GM19035 (cell line): ENCODE measurements around the gene MINDY4B.
"Not testable (repeated sequence)": the region's sequence is repeated elsewhere in the genome, so short reads cannot be mapped to it uniquely, and the experiment has no call there.

ENCODE experiments used
- ATAC-seq: cut with Tn5 transposase; IDR thresholded peaks from one replicate; pipeline ENCODE4 v1.9.1; 2021; ENCODE audit not compliant: unreplicated experiment

The MINDY4B gene

DNA sequence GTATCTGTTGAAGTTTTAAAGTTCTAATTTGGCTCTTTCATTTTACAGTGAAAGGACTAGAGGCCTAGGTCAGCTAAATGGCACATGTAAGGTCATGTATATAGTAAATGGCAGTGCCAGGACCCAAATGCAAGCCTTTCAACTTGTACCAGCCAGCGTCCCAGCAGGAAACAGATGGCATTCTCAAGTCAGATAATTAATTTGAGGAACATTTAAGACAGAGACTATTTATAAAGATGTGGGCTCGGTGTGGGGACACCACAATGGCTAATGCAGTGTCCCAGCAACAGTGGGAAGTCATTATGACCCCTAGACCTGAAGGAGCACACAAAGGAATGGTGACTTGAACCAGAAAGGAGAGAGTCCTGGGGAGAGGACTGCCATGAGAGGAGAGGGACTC is 6.1 kb downstream of the MINDY4B start:
- ATAC-seq, result no peak

DNA sequence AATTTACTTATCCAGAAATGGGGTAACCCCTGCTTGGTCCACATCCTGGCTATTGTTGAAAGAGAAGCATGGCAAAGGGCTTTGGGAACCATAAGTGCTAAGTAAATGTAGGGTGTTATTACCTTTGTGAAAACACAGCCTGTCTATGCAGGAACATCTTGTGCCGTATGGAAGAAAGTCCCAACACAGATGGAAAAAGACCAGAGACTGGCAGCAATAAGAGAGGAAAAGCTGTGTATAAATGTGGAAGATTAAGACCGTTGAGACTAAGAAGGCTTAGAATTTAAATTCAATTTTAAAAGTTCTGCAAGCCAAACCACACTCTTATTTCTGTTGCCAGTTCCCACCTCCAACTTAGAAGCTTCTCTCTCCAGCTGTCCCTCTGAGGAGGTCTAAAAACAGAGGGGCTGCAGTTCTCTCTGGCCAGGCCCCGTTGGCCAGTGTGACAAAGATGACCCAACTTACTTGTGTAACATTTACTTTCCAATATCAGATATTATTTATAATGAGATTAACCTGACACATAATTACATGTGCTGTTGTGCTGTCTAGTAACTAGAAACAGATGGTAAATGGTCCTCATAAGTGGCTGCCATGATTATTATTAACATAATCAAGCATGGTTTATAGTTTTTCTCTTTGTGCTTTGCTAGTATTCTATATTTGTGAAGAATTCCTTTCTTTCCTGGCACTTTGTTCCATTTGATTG is 7.0 kb downstream of the MINDY4B start:
- no peak for ATAC-seq

GRCh38 chr3:150897592-150897991 is 7.6 kb downstream of the MINDY4B start:
- no peak for ATAC-seq

- ATAC-seq, result no peak
These were observed 14.4 kb downstream of the MINDY4B start for GRCh38 chr3:150890831-150891230.

DNA sequence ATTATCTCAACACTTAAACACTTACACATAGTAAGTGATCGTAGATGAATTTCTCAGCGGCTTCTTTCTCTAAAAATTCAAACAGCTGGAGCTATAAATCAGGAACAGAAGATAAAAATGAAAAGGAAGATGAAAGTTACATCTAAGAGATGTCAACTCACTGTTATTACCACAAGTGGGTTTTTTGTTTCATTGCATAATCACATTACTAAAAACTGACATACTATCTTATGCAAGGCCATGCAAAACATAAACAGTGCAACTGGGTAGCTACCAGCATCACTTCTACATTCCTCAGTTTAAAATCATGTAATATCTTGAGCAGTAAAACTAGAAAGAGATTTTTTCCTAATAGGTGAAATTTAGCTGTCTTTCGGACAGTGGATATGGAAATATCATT is 14.9 kb downstream of the MINDY4B start:
- no peak for ATAC-seq

GRCh38 chr3:150889106-150889505 is 16.1 kb downstream of the MINDY4B start:
- ATAC-seq, result no peak

GRCh38 chr3:150887031-150887430 is 18.2 kb downstream of the MINDY4B start:
- no peak for ATAC-seq

- no peak for ATAC-seq
These were observed 19.7 kb downstream of the MINDY4B start for GRCh38 chr3:150885535-150885934.

- no peak for ATAC-seq
These were observed 26.2 kb downstream of the MINDY4B start for GRCh38 chr3:150878996-150879575.

DNA sequence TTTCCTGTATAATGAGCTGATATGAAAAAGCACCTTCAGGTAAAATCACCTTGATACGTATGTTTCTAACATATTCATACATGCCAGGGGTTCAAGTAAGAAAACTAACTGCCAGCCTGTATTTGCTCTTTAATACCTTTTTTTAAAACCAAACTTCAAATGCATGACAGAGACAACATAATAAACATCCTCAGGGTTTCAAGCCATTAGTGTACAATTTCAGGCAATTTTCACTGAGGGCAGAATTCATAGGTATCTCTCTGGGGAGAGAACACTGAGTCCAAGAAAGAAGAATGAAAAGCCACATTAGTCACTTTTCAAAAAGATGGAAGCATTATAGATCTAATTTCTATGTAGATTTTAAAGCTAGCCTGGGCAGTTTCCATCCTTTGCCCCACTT is 26.9 kb downstream of the MINDY4B start:
- no peak for ATAC-seq

DNA sequence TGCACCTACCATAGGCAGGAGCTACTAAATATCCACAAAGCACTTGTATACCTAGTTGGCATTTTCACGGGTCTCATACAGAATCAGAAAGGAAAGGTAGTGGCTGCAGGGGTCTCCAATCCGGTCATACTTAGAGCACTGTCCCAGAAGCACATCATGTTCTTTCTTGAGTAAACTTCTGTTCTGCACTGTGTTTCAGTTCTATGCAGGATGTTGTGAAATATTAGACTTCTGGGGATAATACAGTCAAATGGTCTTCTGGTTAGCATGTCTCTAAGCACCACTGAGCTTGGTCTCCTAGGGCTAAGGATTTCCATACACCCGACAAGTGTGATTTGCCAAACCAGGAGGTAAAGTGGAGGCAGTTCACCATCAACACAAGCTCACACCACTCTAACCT is 27.9 kb downstream of the MINDY4B start:
- no peak for ATAC-seq

DNA sequence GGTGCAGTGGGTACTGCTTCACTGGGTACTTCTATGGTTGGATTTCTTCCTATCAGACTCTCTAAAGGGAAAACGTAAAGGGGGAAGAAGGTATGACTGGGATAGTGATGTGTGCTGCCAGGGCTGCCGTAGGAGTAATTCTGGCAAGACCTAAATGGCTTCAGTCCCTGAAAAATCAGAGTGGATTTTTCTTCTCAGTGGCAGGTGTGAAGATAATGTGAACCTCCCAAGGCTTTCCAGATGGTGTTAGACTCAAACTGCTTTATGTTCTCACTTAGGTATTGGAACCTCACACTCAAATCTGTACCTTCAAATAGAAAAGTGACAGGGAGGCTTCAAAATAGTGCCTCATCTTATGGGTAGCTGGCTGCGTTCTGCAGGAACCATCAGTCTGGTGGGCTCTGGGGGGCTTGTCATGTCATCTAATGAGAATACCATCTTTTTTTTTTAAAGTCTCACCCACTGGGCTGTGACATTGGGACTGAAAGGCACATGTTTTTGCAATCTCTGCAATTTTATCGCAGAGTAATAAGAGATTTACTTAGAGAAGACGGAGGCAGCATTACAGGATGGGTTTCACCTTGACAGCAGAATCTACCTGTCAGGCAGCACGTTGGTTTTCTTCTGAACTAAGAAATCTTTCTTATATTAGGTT is 28.5 kb downstream of the MINDY4B start:
- ATAC-seq, result no peak

GRCh38 chr3:150875548-150875947 is 29.7 kb downstream of the MINDY4B start:
- ATAC-seq, result no peak

GRCh38 chr3:150874666-150875219 is 30.5 kb downstream of the MINDY4B start:
- ATAC-seq, result no peak

DNA sequence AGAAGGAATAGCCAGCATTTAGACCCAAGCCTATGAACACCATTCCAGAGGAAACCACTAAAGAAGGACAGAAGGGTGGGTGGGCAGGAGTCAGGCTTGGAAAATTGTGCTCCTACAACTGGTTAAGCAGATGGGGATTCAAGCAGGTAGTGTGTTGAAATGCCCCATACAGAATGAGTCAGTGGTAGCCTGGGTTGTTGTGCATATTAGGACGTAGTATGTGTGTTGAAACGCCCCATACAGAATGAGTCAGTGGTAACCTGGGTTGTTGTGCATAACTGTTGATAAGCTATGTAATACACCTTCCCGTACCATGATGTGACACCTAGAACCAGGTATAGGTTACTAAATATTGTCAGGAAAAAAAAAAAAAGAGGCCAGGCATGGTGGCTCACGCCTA is 34.0 kb downstream of the MINDY4B start:
- ATAC-seq, result no peak

GRCh38 chr3:150870406-150870805 is 34.8 kb downstream of the MINDY4B start:
- no peak for ATAC-seq

DNA sequence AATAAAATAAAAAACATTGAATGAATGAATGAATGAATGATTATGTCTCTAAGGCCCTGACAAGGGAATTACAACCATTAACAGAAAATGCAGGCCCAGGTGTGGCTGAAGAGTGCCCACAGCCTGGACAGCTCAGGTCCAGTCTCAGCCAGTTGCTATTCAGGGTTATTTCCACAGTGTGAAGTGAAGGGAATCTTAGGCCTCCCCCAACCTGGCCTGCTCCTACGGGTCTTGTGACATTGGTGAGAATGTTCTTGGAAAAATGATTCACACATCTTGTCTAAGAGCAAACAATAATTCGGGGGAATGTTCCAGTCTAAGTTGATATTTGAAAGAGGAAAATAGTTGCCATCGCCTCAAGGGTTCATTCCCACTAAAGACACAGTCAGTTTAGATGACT is 37.0 kb downstream of the MINDY4B start:
- ATAC-seq, result no peak

GRCh38 chr3:150867434-150867833 is 37.8 kb downstream of the MINDY4B start:
- no peak for ATAC-seq

DNA sequence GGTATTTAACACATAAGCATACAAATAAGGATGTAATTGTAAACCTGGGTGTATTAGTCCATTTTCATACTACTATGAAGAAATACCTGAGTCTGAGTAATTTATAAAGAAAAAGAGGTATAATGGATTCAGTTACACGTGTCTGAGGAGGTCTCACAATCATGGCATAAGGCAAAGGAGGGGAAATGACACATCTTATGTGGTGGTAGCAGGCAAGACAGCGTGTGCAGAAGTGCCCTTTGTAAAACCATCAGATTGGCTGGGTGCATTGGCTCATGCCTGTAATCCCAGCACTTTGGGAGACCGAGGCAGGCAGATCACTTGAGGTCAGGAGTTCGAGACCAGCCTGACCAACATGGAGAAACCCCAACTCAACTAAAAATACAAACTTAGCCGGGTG is 41.3 kb downstream of the MINDY4B start:
- not testable (repeated sequence) for ATAC-seq

DNA sequence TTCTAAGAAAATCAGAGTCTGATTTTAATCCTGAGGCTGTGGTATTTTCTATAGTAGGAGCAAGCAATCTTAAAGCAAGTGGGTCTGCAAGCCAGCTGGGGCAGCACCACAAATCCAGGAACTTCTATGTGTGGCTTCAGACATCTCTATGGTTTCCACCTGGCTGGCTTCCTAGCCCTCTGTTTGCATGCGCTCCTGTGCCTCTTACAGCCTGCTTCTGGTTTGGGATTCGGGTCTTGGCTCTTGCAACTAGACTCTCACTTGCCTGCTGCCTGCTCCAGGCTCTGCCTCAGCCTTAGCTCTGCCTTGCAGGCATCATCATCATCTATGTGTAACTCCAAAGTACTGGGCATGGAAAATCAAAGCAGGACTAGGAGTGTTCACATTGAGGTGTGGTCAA is 43.4 kb downstream of the MINDY4B start:
- ATAC-seq, result no peak

DNA sequence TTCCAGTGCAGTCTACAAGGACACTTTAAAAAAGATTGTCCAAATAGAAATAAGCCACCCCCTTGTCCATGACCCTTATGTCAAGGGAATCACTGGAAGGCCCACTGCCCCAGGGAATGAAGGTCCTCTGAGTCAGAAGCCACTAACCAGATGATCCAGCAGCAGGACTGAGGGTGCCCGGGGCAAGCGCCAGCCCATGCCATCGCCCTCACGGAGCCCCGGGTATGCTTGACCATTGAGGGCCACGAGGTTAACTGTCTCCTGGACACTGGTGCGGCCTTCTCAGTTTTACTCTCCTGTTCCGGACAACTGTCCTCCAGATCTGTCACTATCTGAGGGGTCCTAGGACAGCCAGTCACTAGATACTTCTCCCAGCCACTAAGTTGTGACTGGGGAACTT is 47.3 kb downstream of the MINDY4B start:
- not testable (repeated sequence) for ATAC-seq

DNA sequence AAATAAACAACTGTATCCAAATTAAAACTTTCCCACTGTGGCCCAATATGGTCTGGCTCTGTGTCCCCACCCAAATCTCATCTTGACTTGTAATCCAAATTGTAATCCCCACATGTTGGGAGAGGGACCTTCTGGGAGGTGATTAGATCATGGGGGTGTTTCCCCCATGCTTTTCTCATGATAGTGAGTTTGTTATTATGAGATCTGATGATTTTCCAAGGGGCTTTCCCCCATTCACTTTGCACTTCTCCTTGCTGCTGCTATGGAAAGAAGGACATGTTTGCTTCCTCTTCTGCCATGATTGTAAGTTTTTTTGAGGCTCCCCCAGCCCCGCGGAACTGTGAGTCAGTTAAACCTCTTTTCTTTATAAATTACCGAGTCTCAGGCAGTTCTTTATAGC is 55.0 kb downstream of the MINDY4B start:
- no peak for ATAC-seq
